DMS114 treated with DMSO at 0.1 percent for 48 hours (cell line): ENCODE results near the gene NAA15.
A peak's percentile ranks its signal among the peaks of the same experiment; 100 is the strongest.
"Not testable (repeated sequence)": the region's sequence is repeated elsewhere in the genome, so short reads cannot be mapped to it uniquely, and the experiment has no call there.

ENCODE experiments used
- DNase-seq: peaks from one replicate; lab custom pipeline; 2025; ENCODE audit not compliant: unreplicated experiment; lab: John Stamatoyannopoulos, UW

The NAA15 gene

GRCh38 chr4:139447078-139447477 is 145.8 kb downstream of the NAA15 start:
- DNase-seq = not testable (repeated sequence)

DNA sequence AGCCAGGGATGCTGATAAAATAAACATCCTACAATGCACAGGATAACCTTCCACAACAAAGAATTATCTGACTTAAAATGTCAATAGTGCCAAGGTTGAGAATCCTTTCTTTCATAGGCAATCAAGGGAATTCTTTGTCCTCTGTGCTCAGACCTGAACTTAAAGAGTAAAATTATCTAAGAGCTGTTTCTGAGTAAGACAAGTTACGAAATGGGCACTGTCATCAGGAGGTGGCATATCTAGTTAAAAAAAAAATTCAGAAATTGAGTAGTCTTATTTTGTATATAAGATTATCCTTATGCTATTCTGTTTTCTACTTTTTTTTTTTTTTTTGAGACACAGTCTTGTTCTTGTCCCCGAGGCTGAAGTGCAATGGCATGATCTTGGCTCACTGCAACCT is 149.3 kb downstream of the NAA15 start:
- DNase-seq = no peak

GRCh38 chr4:139451997-139452396 is 150.7 kb downstream of the NAA15 start:
- no peak for DNase-seq

GRCh38 chr4:139453041-139453370 is 151.7 kb downstream of the NAA15 start:
- DNase-seq = peak; percentile 53

DNA sequence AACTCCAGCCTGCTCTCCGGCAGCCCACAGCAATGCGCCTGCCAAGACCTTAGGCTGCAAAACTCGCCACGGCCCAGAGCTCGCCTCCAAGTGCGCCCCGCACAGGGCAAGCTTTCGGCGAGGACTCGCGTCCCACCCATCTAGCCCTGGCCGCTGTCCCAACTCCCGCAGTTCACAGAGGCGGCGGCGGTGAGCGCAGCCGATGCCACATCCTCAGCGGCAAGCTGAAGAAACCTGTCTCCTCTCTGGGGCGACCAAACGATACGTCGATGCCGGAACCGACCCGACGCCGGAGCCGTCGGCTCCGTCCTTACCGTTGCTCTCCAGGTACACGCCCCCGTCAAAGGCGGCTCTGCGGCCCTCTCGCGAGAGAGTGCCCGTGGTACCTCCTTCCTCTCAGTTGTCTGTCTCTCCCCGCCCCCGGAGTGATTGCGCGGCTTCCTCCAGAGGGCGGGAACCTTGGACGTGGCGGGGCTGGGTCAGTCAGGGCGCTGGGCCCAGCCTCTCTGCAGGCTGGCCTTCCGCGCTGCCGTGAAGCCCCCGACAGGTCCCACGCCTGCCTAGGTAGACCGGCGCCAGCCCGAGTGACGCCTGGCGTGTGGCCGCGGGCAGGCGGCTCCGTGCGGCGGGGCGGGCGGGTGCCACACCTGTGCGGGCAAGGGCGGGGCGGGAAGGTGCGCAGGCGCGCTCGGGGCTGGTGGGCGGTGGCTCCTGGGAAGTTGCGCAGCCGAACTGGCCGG is 152.2 kb downstream of the NAA15 start:
- peak; percentile 86 for DNase-seq

GRCh38 chr4:139454111-139455045 is 153.1 kb downstream of the NAA15 start, which contains the start of gene RAB33B:
RAB33B (plus strand) TSS chr4:139454121; CDS start chr4:139454196, 75 bp downstream.
- DNase-seq = peak; percentile 53

DNA sequence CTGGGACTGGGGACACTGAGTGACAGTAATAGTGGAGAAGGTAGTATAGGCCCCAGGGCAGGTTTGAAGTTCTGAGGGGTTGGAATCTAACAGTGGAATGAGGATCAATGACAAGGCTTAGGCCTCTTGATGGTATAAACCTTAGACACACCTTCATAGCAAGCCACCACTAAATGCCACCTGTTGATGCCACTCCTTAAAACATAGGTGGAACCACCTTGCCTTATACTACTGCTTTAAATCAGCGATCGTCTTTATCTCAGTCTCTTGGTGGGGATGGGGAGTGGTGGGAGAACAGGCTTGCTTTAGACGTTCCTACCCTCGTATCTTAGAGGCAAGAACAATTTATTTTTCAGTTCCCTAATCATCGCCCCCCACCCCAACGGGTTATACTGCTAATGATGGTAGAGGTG is 153.8 kb downstream of the NAA15 start:
- no peak for DNase-seq

DNA sequence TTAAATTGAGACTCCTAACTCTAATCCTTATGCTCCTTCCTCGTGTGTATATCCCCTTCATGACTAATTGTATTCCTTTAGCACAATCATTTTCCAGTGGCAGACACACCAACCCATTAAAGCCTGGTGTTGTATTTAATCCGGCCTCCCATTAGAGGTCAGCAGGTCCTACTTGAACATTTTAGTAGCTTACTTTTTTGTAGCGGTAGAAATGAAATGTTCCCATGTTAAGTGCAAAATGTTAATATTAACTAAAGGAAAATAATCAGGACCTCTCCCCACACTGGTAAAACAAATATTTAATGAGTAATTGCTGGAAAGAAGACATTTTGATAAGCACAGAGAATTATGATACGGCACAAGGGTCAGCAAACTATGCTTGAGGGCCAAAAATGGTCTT is 156.0 kb downstream of the NAA15 start:
- no peak for DNase-seq

GRCh38 chr4:139458543-139458942 is 157.2 kb downstream of the NAA15 start:
- DNase-seq = no peak

DNA sequence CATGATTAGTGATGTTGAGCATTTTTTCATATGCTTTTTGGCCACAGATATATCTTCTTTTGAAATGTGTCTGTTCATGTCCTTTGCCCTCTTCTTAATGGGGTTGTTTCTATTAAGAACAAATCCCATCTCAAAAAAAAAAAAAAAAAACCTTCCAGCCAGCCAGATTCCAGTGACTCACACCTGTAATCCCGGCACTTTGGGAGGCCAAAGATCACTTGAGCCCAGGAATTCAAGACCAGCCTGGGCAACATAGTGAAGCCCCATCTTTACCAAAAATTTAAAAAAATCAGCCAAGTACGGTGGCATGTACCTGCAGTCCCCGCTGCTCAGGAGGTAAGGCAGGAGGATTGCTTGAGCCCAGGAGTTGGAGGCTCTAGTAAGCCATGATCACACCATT is 157.7 kb downstream of the NAA15 start:
- no peak for DNase-seq

GRCh38 chr4:139460565-139460964 is 159.3 kb downstream of the NAA15 start:
- no peak for DNase-seq

- DNase-seq = no peak
Observed at GRCh38 chr4:139461022-139461628, 159.8 kb downstream of the NAA15 start.

DNA sequence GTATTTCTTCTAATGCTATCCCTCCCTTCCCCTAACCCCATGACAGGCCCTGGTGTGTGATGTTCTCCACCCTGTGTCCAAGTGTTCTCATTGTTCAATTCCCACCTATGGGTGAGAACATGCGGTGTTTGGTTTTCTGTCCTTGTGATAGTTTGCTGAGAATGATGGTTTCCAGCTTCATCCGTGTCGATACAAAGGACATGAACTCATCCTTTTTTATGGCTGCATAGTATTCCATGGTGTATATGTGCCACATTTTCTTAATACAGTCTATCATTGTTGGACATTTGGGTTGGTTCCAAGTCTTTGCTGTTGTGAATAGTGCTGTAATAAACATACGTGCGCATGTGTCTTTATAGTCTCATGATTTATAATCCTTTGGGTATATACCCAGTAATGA is 163.2 kb downstream of the NAA15 start:
- not testable (repeated sequence) for DNase-seq

DNA sequence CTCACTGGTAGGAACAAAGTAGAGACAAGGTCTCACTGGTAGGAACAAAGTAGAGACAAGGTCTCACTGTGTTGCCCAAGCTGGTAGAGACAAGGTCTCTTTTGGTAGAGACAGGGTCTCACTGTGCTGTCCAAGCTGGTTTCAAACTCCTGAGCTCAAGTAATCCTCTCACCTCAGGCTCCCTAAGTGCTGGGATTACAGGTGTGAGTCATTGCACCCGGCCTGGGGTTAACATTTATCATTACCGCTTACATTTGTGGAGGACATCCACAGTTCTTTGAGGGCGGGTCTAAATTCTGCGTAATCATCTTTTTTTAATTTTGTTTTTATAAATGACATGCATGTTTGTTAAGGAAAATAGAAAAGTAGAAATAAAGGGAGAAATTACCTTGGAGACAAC is 164.6 kb downstream of the NAA15 start:
- DNase-seq = no peak

GRCh38 chr4:139468756-139469155 is 167.5 kb downstream of the NAA15 start:
- DNase-seq = not testable (repeated sequence)

DNA sequence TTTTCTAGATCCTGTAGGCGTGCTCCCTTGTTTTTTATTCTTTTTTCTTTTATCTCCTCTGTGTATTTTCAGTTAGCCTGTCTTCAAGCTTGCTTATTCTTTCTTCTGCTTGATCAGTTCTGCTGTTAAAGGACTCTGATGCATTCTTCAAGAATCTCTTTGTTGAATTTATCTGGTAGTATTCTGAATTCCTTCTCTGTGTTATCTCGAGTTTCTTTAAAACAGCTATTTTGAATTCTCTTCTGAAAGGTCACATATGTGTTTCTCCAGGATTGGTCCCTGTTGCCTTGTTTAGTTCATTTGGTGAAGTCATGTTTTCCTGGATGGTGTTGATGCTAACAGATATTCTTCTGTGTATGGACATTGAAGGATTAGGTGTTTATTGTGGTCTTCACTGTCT is 167.9 kb downstream of the NAA15 start:
- DNase-seq = no peak
